ENCODE results near the gene MAPT. TPM values are rescaled to one million over a fixed set of nuclear protein-coding genes. Genes with fewer than 3 reads are reported as not detected.

Gene MAPT
- total RNA-seq, 1 experiment from 2014 or later, result 37.5 TPM

DNA sequence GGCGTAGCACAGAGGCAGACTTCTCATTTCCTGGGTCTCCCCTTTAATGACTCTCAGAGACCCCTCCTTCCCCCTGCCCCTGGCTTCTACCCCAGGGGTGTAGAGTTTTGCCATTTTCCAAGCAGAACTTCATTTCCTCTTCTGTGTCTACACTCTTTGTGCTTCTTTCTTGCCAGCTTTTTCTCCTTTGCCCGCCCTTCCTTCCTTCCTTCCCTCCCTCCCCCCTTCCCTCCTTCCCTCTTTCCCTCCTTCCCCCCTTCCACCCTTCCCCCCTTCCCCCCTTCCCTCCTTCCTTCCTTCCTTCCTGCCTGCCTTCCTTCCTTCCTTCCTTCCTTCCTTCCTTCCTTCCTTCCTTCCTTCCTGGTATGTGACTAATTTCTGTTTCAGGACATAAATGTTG, 47.0 kb downstream of the MAPT start (continued):
- TF ChIP-seq, protein P1, sequence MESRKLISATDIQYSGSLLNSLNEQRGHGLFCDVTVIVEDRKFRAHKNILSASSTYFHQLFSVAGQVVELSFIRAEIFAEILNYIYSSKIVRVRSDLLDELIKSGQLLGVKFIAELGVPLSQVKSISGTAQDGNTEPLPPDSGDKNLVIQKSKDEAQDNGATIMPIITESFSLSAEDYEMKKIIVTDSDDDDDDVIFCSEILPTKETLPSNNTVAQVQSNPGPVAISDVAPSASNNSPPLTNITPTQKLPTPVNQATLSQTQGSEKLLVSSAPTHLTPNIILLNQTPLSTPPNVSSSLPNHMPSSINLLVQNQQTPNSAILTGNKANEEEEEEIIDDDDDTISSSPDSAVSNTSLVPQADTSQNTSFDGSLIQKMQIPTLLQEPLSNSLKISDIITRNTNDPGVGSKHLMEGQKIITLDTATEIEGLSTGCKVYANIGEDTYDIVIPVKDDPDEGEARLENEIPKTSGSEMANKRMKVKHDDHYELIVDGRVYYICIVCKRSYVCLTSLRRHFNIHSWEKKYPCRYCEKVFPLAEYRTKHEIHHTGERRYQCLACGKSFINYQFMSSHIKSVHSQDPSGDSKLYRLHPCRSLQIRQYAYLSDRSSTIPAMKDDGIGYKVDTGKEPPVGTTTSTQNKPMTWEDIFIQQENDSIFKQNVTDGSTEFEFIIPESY (IDR thresholded peaks at IDR 0.05; ENCODE audit: extremely low read depth, insufficient replicate concordance, low read length), result no peak
- TF ChIP-seq, protein P2, sequence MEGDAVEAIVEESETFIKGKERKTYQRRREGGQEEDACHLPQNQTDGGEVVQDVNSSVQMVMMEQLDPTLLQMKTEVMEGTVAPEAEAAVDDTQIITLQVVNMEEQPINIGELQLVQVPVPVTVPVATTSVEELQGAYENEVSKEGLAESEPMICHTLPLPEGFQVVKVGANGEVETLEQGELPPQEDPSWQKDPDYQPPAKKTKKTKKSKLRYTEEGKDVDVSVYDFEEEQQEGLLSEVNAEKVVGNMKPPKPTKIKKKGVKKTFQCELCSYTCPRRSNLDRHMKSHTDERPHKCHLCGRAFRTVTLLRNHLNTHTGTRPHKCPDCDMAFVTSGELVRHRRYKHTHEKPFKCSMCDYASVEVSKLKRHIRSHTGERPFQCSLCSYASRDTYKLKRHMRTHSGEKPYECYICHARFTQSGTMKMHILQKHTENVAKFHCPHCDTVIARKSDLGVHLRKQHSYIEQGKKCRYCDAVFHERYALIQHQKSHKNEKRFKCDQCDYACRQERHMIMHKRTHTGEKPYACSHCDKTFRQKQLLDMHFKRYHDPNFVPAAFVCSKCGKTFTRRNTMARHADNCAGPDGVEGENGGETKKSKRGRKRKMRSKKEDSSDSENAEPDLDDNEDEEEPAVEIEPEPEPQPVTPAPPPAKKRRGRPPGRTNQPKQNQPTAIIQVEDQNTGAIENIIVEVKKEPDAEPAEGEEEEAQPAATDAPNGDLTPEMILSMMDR (IDR thresholded peaks at IDR 0.05 in 2 of 3, conservative IDR thresholded peaks at IDR 0.05 in 1 of 3; ENCODE audit: borderline replicate concordance in 1 of 3, insufficient read depth in 1 of 3, low read depth in 2 of 3, low read length in 2 of 3), result no peak
- TF ChIP-seq ZFX (IDR thresholded peaks at IDR 0.05), result no peak

GRCh38 chr17:45942284-45942683, 47.9 kb downstream of the MAPT start:
- TF ChIP-seq, protein P1 (IDR thresholded peaks at IDR 0.05; ENCODE audit: extremely low read depth, insufficient replicate concordance, low read length), result no peak
- no peak overlapping the region for H3K4me3 ChIP-seq (replicated peaks in 1 of 2; ENCODE audit: low read depth in 1 of 2, low read length in 2 of 2)
- intact Hi-C loops (cut with micrococcal nuclease), result no loop called here
- H3K9me2 ChIP-seq (ENCODE audit: insufficient read depth), result no peaks in the 10 kb centered on the region
- no peak for DNase-seq (ENCODE audit: low read depth, low spot score)
- peaks cover 6 to 8% of the 10 kb centered on the region in 2 experiments; a peak in 3 of 4 replicates for H3K4me1 ChIP-seq (ENCODE audit: control insufficient read depth in 1 of 2, insufficient read depth in 2 of 2, low read length in 2 of 2)
- no peaks in the 10 kb centered on the region for H4K20me1 ChIP-seq (ENCODE audit: insufficient read depth)
- no peak overlapping the region for H2AFZ ChIP-seq (ENCODE audit: low read depth, low read length, poor library complexity, severe bottlenecking)
- no peaks in the 10 kb centered on the region for H3K79me2 ChIP-seq (ENCODE audit: insufficient read depth, low read length)
- H3K27ac ChIP-seq (ENCODE audit: low read depth, low read length), result no peak overlapping the region
- no peak overlapping the region for H3K9ac ChIP-seq (ENCODE audit: low read length)
- H3K27me3 ChIP-seq (ENCODE audit: insufficient read depth, low read length), result no peaks in the 10 kb centered on the region
- no peak for ATAC-seq
- ChIA-PET CTCF (no interaction called here), POLR2A (no interaction called here), RAD21 (ENCODE audit: low non-redundant PET in 1 of 2, low total read pairs in 2 of 2, uncharacterized antibody in 2 of 2, unreplicated experiment in 2 of 2) (no interaction called here)
- BruUV-seq (replicated peaks), result no TSS peak
- no peaks in the 10 kb centered on the region for H3K9me3 ChIP-seq (ENCODE audit: control insufficient read depth in 1 of 2, insufficient read depth in 1 of 2, low read depth in 1 of 2, low read length in 2 of 2)
- H3K36me3 ChIP-seq (ENCODE audit: control insufficient read depth in 1 of 2, insufficient read depth in 2 of 2, low read length in 2 of 2), result no peaks in the 10 kb centered on the region
- no peak overlapping the region for H3K4me2 ChIP-seq (ENCODE audit: low read length)

Data from HCT116 (cell line).